HepG2 (cell line): ENCODE measurements around the gene LRRC3B. TPM values are rescaled to one million over a fixed set of nuclear protein-coding genes. Genes with fewer than 3 reads are reported as not detected.

ENCODE experiments used
- ATAC-seq: fragments of 200-7000 bp; cut with Tn5 transposase; 3 replicates; pipeline ENCODE4 v1.9.1; 2020; ENCODE audit warnings: mild to moderate bottlenecking, moderate library complexity
- BruUV-seq: library from RNA; stranded (reverse); fragments of 400-500 nt; replicated peaks from 2 replicates; lab custom pipeline; 2021; lab: Mats Ljungman, UMichigan
- CTCF ChIA-PET: fragments of 300-600 bp; formaldehyde crosslinking; extraction: SDS; loops from one replicate; lab custom pipeline; 2021; ENCODE audit warnings: low total read pairs, inconsistent platforms, low intra/inter-chr PET ratio; lab: Yijun Ruan, JAX
- POLR2A ChIA-PET: fragments of 350-600 bp; sonication (Branson Sonifier 250); formaldehyde crosslinking; loops from one replicate; lab custom pipeline; 2020; ENCODE audit warnings: antibody characterized with exemption, inconsistent platforms; lab: Yijun Ruan, JAX
- DNase-seq: peaks from one replicate; pipeline ENCODE4 v3.0.0-alpha.2; 2015; ENCODE audit warnings: low spot score
- FAIRE-seq: peaks from 3 replicates; lab custom pipeline; 2011; peaks lifted over from hg19 to GRCh38; lab: Jason Lieb, UNC
- H2AFZ ChIP-seq: one replicate; pipeline ENCODE4 v1.6.1; 2011; ENCODE audit warnings: low read length, inconsistent platforms
- H3K27ac ChIP-seq: fragments of 300-600 bp; 3 replicates; pipeline ENCODE4 v1.8.0; 2011; ENCODE audit warnings: mixed run types, mild to moderate bottlenecking, mixed read lengths, low read length, inconsistent platforms; ENCODE audit not compliant: insufficient read depth; ENCODE audit errors: extremely low read length
- H3K27me3 ChIP-seq, 2 experiments: fragments of 200-600 bp in 1 of 2; 2 replicates in 1 of 2; 3 replicates in 1 of 2; pipeline versions ENCODE4 v1.6.0 to v1.8.0; 2011; ENCODE audit warnings: low read length in 2 of 2, mild to moderate bottlenecking in 2 of 2, moderate library complexity in 2 of 2, inconsistent platforms in 1 of 2; ENCODE audit not compliant: insufficient read depth in 2 of 2, control insufficient read depth in 1 of 2
- H3K36me3 ChIP-seq, 2 experiments: fragments of 200-600 bp in 1 of 2; replicated peaks in 1 of 2; 2 replicates in 1 of 2; 3 replicates in 1 of 2; pipeline versions ENCODE4 v1.5.1 to v1.8.0; 2011; ENCODE audit warnings: low read length in 2 of 2, inconsistent platforms in 1 of 2; ENCODE audit not compliant: insufficient read depth in 2 of 2, control insufficient read depth in 1 of 2
- H3K4me1 ChIP-seq: 2 replicates; pipeline ENCODE4 v1.5.1; 2012; ENCODE audit warnings: low read length, inconsistent platforms; ENCODE audit not compliant: insufficient read depth
- H3K4me2 ChIP-seq: 2 replicates; pipeline ENCODE4 v1.6.0; 2011; ENCODE audit warnings: low read depth, low read length, inconsistent platforms
- H3K4me3 ChIP-seq, 3 experiments: fragments of 200-600 bp in 1 of 3; sonication (generic), shearing (Covaris generic) in 1 of 3; replicated peaks in 1 of 3; 2 replicates each; pipeline ENCODE4 v1.5.1; 2011 to 2016; ENCODE audit warnings: low read length in 3 of 3, inconsistent platforms in 2 of 3, low read depth in 2 of 3, mild to moderate bottlenecking in 2 of 3, control low read depth in 1 of 3, mixed read lengths in 1 of 3; ENCODE audit not compliant: insufficient read depth in 1 of 3
- H3K79me2 ChIP-seq: one replicate; pipeline ENCODE4 v1.6.1; 2011; ENCODE audit warnings: low read length, inconsistent platforms; ENCODE audit not compliant: insufficient read depth
- H3K9ac ChIP-seq: 2 replicates; pipeline ENCODE4 v1.6.0; 2011; ENCODE audit warnings: mild to moderate bottlenecking, low read depth, low read length, inconsistent platforms; ENCODE audit not compliant: insufficient read depth
- H3K9me3 ChIP-seq: 2 replicates; pipeline ENCODE4 v1.5.1; 2012; ENCODE audit warnings: mild to moderate bottlenecking, low read length
- H4K20me1 ChIP-seq: 2 replicates; pipeline ENCODE4 v1.6.0; 2011; ENCODE audit warnings: inconsistent platforms, mild to moderate bottlenecking, low read length, moderate library complexity; ENCODE audit not compliant: insufficient read depth
- KMT2B ChIP-seq: IDR thresholded peaks from 2 replicates; pipeline ENCODE4 v1.6.1; 2016; ENCODE audit warnings: missing genetic modification reagents, missing compliant biosample characterization
- NR3C1 ChIP-seq: sonication (generic); formaldehyde crosslinking; IDR thresholded peaks from 2 replicates; pipeline ENCODE4 v1.4.0; 2020; ENCODE audit warnings: missing genetic modification reagents
- PATZ1 ChIP-seq: sonication (generic); formaldehyde crosslinking; IDR thresholded peaks from 2 replicates; pipeline ENCODE4 v1.4.0; 2020; ENCODE audit warnings: missing genetic modification reagents
- RFXAP ChIP-seq: sonication (generic); formaldehyde crosslinking; IDR thresholded peaks from 2 replicates; pipeline ENCODE4 v1.4.0; 2020; ENCODE audit warnings: missing genetic modification reagents, borderline replicate concordance
- SNAPC5 ChIP-seq: sonication (generic); formaldehyde crosslinking; IDR thresholded peaks from 2 replicates; pipeline ENCODE4 v1.8.1; 2023; ENCODE audit warnings: mild to moderate bottlenecking, missing genetic modification reagents, borderline replicate concordance
- SP4 ChIP-seq: sonication (generic); formaldehyde crosslinking; IDR thresholded peaks from 2 replicates; pipeline ENCODE4 v1.8.1; 2023; ENCODE audit warnings: mild to moderate bottlenecking, missing genetic modification reagents
- ZEB1 ChIP-seq: IDR thresholded peaks from 2 replicates; pipeline ENCODE4 v1.6.1; 2012; ENCODE audit warnings: mild to moderate bottlenecking, low read depth, inconsistent platforms; ENCODE audit not compliant: insufficient replicate concordance
- ZFP82 ChIP-seq: sonication (generic); formaldehyde crosslinking; IDR thresholded peaks from 2 replicates; pipeline ENCODE4 v1.5.1; 2020; ENCODE audit warnings: mild to moderate bottlenecking, missing genetic modification reagents, borderline replicate concordance
- ZFP90 ChIP-seq: sonication (generic); formaldehyde crosslinking; IDR thresholded peaks from 2 replicates; pipeline ENCODE4 v1.8.0; 2022; ENCODE audit warnings: missing genetic modification reagents, mild to moderate bottlenecking, inconsistent platforms, borderline replicate concordance
- ZFYVE20 ChIP-seq: sonication (generic); formaldehyde crosslinking; IDR thresholded peaks from 2 replicates; pipeline ENCODE4 v1.8.0; 2023; ENCODE audit warnings: low read depth, mild to moderate bottlenecking, moderate library complexity, missing genetic modification reagents, borderline replicate concordance
- ZKSCAN1 ChIP-seq: fragments of 150-350 bp; IDR thresholded peaks from 2 replicates; pipeline ENCODE4 v1.6.1; 2014; ENCODE audit warnings: low read length
- ZNF282 ChIP-seq: fragments of 450-650 bp; IDR thresholded peaks from 2 replicates; pipeline ENCODE4 v1.6.1; 2018; ENCODE audit not compliant: partially characterized antibody
- ZNF331 ChIP-seq: sonication (generic); formaldehyde crosslinking; IDR thresholded peaks from 2 replicates; pipeline ENCODE4 v1.4.0; 2020; ENCODE audit warnings: missing genetic modification reagents
- ZNF543 ChIP-seq: sonication (generic); formaldehyde crosslinking; IDR thresholded peaks from 2 replicates; pipeline ENCODE4 v1.4.0; 2020; ENCODE audit warnings: mild to moderate bottlenecking, missing genetic modification reagents
- ZNF784 ChIP-seq: sonication (generic); formaldehyde crosslinking; IDR thresholded peaks from 2 replicates; pipeline ENCODE4 v1.5.1; 2020; ENCODE audit warnings: missing genetic modification reagents, mild to moderate bottlenecking, borderline replicate concordance
- ZSCAN5A ChIP-seq: sonication (generic); formaldehyde crosslinking; IDR thresholded peaks from 2 replicates; pipeline ENCODE4 v1.8.0; 2022; ENCODE audit warnings: mild to moderate bottlenecking, missing genetic modification reagents, borderline replicate concordance
- WGBS: methylation state at CpG from one replicate; pipeline ENCODE4 v1.1.6; 2017; ENCODE audit warnings: low lambda C conversion rate; 5-methylcytosine and 5-hydroxymethylcytosine counted together
- in situ Hi-C: cut with HindIII; loops from 2 replicates; pipeline ENCODE4 v1.10.0; 2017; ENCODE audit warnings: low pct_unique_long_range_greater_than_20kb; ENCODE audit not compliant: extremely low pct_ligation_motif_present
- intact Hi-C: fragments of 100-400 bp; cut with micrococcal nuclease; formaldehyde crosslinking; loops from one replicate; pipeline ENCODE4 v1.10.0; 2022; ENCODE audit not compliant: unreplicated experiment
- polyA plus RNA-seq, 8 experiments: library from polyadenylated mRNA; depleted of rRNA in 3 of 8; stranded (reverse) in 7 of 8; unstranded in 1 of 8; fragments of >200 nt; fragmentation: Illumina TruSeq in 4 of 8; extraction: Trizol in 4 of 8; gene quantifications; 2 replicates each; pipeline versions ENCODE4 v1.2.1 to v1.2.3, GENCODE V29; 2011 to 2016; ENCODE audit warnings: low read depth in 4 of 8, missing spikeins in 1 of 8, mixed read lengths in 1 of 8; ENCODE audit not compliant: insufficient read depth in 1 of 8
- total RNA-seq, 5 experiments: library from RNA; depleted of rRNA; stranded (reverse); fragments of >200 nt; fragmentation: Illumina TruSeq; extraction: Trizol; gene quantifications; 2 replicates each; pipeline ENCODE4 v1.2.3, GENCODE V29; 2016; ENCODE audit warnings: low read depth in 1 of 5

Gene LRRC3B
- total and polyA plus RNA-seq, 2 of the 13 experiments (the other 11 are each of a cell fraction or from before 2014, with no cell fraction given), result not detected

GRCh38 chr3:26639339-26639738 is 16.8 kb downstream of the LRRC3B start (continued):
- TF ChIP-seq PATZ1 (CRISPR knock-in tag) (no peak), SP4 (CRISPR knock-in tag) (no peak), KMT2B (CRISPR knock-in tag) (no peak), ZNF331 (CRISPR knock-in tag) (no peak), RFXAP (CRISPR knock-in tag) (no peak), ZFYVE20 (CRISPR knock-in tag) (no peak), ZKSCAN1 (no peak), ZNF282 (no peak), ZSCAN5A (CRISPR knock-in tag) (no peak)

- ChIA-PET POLR2A (no interaction called here), CTCF (no interaction called here)
- 18% methylated on average over 3 of the region's 3 CpGs for WGBS
- Histone ChIP-seq H3K4me1 (no peaks in the 10 kb centered on the region), H3K4me3 (no peak overlapping the region), H3K9ac (no peak overlapping the region), H2AFZ (no peak overlapping the region), H3K79me2 (no peaks in the 10 kb centered on the region), H3K27ac (no peak overlapping the region), H3K27me3 (no peaks in the 10 kb centered on the region), H3K9me3 (no peaks in the 10 kb centered on the region), H3K4me2 (no peak overlapping the region), H3K36me3 (no peaks in the 10 kb centered on the region), H4K20me1 (no peaks in the 10 kb centered on the region)
- no TSS peak for BruUV-seq
- DNase-seq, result no peak
- in situ Hi-C loops (no loop called here), intact Hi-C loops (no loop called here)
- ATAC-seq, result no peak
- TF ChIP-seq NR3C1 (CRISPR knock-in tag), result no peak
- no peak for TF ChIP-seq ZNF543
- no peak for TF ChIP-seq SNAPC5
- TF ChIP-seq PATZ1 (CRISPR knock-in tag), result no peak
- no peak for TF ChIP-seq ZFP82
- TF ChIP-seq ZEB1, result no peak
- TF ChIP-seq ZFP90, result no peak
- TF ChIP-seq ZNF784 (CRISPR knock-in tag), result no peak
- no peak for FAIRE-seq
These were observed 24.5 kb downstream of the LRRC3B start for GRCh38 chr3:26647078-26647477.
